RWPE1 (cell line): ENCODE results near the gene HNF1A.

ENCODE experiments used
- CTCF ChIA-PET: fragments of 350-600 bp; sonication (Branson Sonifier 250); formaldehyde crosslinking; extraction: SDS; loops from one replicate; lab custom pipeline; 2021; lab: Yijun Ruan, JAX
- POLR2A ChIA-PET: fragments of 400-600 bp; formaldehyde crosslinking; extraction: SDS; loops from one replicate; lab custom pipeline; 2020; ENCODE audit warnings: antibody characterized with exemption; ENCODE audit not compliant: low non-redundant PET; lab: Yijun Ruan, JAX
- DNase-seq: peaks from one replicate; pipeline ENCODE4 v3.0.0; 2012; ENCODE audit warnings: low spot score
- H3K27ac ChIP-seq: fragments of 450-650 bp; 2 replicates; pipeline ENCODE4 v1.5.1; 2017
- CTCF ChIP-seq: fragments of 450-650 bp; conservative IDR thresholded peaks from 2 replicates; pipeline ENCODE4 v1.5.1; 2017; ENCODE audit warnings: low read depth, mild to moderate bottlenecking

The HNF1A gene

GRCh38 chr12:120990487-120991055, 12.2 kb downstream of the HNF1A start:
- no peak for TF ChIP-seq CTCF
- H3K27ac ChIP-seq: no peak overlapping the region
- CTCF ChIA-PET: no interaction called here
- no peak for DNase-seq
- POLR2A ChIA-PET: no interaction called here

GRCh38 chr12:120991965-120992364, 13.6 kb downstream of the HNF1A start:
- TF ChIP-seq CTCF: no peak
- ChIA-PET POLR2A (no interaction called here), CTCF (no interaction called here)
- H3K27ac ChIP-seq: no peak overlapping the region
- DNase-seq: no peak

GRCh38 chr12:120992989-120993388, 14.6 kb downstream of the HNF1A start:
- POLR2A ChIA-PET: no interaction called here
- CTCF ChIA-PET: interaction anchor here (0.6 to 0.7 kb wide), 2 partner anchors 21 to 118 kb away, joined by 3 read pairs; no protein-coding TSS in a partner anchor

GRCh38 chr12:120993496-120993895, 15.2 kb downstream of the HNF1A start:
- POLR2A ChIA-PET: no interaction called here
- no peak for TF ChIP-seq CTCF
- CTCF ChIA-PET: interaction anchor here (0.7 kb wide), 1 partner anchor 20 kb away, joined by 3 read pairs; no protein-coding TSS in a partner anchor
- DNase-seq: no peak
- no peak overlapping the region for H3K27ac ChIP-seq

More at GRCh38 chr12:120992989-120993388, 14.6 kb downstream of the HNF1A start:
- no peak for TF ChIP-seq CTCF
- no peak for DNase-seq
- H3K27ac ChIP-seq: no peak overlapping the region

GRCh38 chr12:120994059-120994458, 15.7 kb downstream of the HNF1A start:
- ChIA-PET CTCF (no interaction called here), POLR2A (no interaction called here)
- H3K27ac ChIP-seq: no peak overlapping the region
- TF ChIP-seq CTCF: no peak
- DNase-seq: no peak

- no peak for TF ChIP-seq CTCF
- CTCF ChIA-PET: no interaction called here
- POLR2A ChIA-PET: no interaction called here
- H3K27ac ChIP-seq: no peak overlapping the region
- no peak for DNase-seq
These were observed 16.4 kb downstream of the HNF1A start for GRCh38 chr12:120994589-120995337.
